ENCODE measurements around the gene ACSM2A. TPM values are rescaled to one million over a fixed set of nuclear protein-coding genes. Genes with fewer than 3 reads are reported as not detected.
"Not testable (repeated sequence)": the region's sequence is repeated elsewhere in the genome, so short reads cannot be mapped to it uniquely, and the experiment has no call there.

The ACSM2A gene
- total RNA-seq, 1 donor from 2014 or later, result 3.8 TPM

DNA sequence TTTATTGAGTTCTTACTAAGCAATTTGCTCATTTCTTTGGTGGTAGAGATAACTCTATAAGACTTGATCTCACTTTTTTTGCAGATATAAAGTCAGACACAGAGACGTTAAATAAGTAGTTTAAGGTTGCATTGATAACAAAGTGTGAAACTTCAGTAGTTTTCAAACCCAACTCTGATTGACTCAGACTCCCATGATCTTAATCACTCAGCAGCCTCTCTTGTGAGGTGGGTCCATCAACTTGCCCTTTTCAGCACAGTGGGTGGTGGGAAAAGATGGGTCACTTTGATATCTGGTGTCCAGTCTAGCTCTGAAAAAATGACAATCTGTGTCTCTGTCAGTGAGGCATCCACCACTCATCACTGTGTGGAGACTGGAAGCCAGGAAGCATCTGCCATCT is 19.4 kb downstream of the ACSM2A start:
- DNase-seq (ENCODE audit: low spot score); H3K9me3 Mint-ChIP-seq; H3K4me1 Mint-ChIP-seq (ENCODE audit: low read depth); H3K27me3 Mint-ChIP-seq (ENCODE audit: low read depth); H3K4me3 Mint-ChIP-seq (ENCODE audit: low read depth); intact Hi-C loops (cut with micrococcal nuclease); H3K36me3 Mint-ChIP-seq (ENCODE audit: low read depth): not testable (repeated sequence)
- peak overlapping the region; percentile 82 for H3K27ac Mint-ChIP-seq

DNA sequence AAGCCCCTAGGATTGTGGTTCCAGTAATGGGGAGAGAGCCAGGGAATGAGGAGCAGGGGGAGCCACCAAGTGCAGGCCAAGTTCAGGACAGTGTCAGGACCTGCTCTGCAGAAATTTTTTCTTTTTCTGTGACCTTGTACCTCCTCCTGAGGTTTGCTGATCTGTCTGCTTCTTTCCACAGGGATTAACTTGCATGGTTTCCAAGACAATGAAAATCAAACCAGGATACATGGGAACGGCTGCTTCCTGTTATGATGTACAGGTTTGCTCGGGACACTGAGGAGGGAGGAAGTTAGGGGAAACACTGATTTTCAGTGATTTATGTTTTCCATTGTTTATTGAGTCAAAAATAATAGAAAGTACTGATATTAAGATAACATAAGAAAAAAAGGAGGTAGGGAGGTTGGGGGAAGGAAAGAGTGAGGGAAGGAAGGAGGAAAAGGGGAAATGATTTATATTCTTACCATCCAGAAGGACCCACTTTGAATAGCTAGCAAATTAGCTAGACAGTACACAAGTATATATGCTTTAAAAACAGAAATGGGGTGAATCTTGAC is 25.9 kb downstream of the ACSM2A start:
- H3K27me3 Mint-ChIP-seq (ENCODE audit: low read depth); H3K36me3 Mint-ChIP-seq (ENCODE audit: low read depth); H3K4me3 Mint-ChIP-seq (ENCODE audit: low read depth); DNase-seq (ENCODE audit: low spot score); H3K9me3 Mint-ChIP-seq; H3K4me1 Mint-ChIP-seq (ENCODE audit: low read depth); intact Hi-C loops (cut with micrococcal nuclease); H3K27ac Mint-ChIP-seq: not testable (repeated sequence)

DNA sequence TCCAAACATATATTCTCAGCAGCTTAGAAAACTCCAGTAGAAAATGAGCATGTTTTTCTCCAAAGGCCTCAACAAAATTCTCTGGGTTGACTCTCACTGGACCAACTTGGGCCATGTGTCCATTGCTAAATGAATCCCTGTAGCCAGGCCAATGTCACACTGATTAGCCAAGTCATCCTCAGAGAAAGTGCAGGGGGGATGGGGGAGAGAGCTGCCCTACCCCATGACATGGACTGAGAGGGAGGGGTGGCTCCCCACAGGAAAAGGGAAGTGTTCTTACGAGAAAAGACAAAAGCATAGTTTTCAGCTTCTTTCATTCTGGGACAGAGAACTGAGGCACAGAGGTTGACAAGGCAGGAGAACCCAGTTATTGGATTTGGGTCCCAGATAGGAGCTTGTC is 32.7 kb downstream of the ACSM2A start:
- H3K9me3 Mint-ChIP-seq; DNase-seq (ENCODE audit: low spot score); H3K4me1 Mint-ChIP-seq (ENCODE audit: low read depth); H3K4me3 Mint-ChIP-seq (ENCODE audit: low read depth); H3K27ac Mint-ChIP-seq; H3K27me3 Mint-ChIP-seq (ENCODE audit: low read depth); intact Hi-C loops (cut with micrococcal nuclease); H3K36me3 Mint-ChIP-seq (ENCODE audit: low read depth): not testable (repeated sequence)

DNA sequence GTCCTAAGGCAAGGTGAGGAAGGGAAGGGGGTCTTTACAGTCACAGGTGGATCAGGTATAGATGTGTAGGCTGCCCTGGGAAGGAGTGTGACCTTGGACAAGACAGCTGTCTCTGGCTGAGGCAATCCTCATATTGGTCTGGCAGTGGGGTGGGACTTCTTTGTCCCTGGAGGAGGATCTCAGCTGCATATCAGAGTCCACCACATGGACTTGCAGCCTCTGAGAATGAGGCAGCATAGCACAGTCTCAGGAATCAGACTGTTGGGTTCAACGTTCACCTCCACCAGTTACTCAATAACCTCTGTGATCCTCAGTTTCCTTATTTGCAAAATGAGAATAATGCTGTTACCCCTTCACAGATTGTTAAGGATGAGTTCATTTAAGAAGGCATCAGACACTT is 33.4 kb downstream of the ACSM2A start:
- H3K4me1 Mint-ChIP-seq (ENCODE audit: low read depth), result no peaks in the 10 kb centered on the region
- DNase-seq (ENCODE audit: low spot score), result no peak
- H3K9me3 Mint-ChIP-seq, result no peaks in the 10 kb centered on the region
- H3K27ac Mint-ChIP-seq, result no peak overlapping the region
- no peaks in the 10 kb centered on the region for H3K36me3 Mint-ChIP-seq (ENCODE audit: low read depth)
- intact Hi-C loops (cut with micrococcal nuclease), result no loop called here
- no peak overlapping the region for H3K4me3 Mint-ChIP-seq (ENCODE audit: low read depth)
- no peaks in the 10 kb centered on the region for H3K27me3 Mint-ChIP-seq (ENCODE audit: low read depth)

DNA sequence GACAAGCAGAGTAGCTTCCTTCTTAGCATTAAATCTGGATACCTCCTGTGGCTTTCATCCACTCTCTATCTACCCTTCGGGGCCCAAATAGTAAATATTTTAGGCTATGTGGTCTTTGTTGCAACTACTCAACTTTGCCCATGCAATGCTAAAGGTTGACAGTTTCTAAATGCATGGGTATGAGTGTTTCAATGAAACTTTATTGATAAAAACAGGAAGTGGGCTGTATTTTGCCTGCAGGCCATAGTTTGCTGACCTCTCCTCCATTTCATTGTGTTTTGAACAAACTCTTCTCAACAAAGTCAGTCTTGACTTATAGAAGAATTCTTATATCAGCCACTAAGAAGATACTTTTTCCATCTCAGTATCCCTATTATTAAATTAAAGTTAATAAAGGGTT is 34.1 kb downstream of the ACSM2A start:
- Mint-ChIP-seq H3K9me3 (no peaks in the 10 kb centered on the region), H3K4me1 (ENCODE audit: low read depth) (no peaks in the 10 kb centered on the region), H3K4me3 (ENCODE audit: low read depth) (no peak overlapping the region)

DNA sequence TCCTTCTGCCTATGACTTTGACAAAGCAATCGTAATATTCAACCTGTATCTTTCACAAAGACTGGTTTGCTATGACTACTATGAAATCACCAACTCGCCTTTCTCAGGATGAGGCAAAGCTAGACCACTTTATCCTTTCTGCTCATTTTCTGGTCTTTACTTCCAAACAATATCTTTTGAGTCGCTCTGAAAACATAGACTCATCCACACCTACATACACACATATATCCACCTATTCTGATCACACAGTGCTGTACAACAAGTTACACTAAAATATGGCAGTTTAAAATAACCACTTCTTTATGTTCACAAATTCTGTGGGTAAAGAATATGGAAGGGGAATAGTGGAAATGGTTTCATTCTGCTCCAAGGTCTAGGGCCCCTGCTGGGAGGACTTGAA is 39.7 kb downstream of the ACSM2A start:
- H3K27me3 Mint-ChIP-seq (ENCODE audit: low read depth); intact Hi-C loops (cut with micrococcal nuclease); H3K27ac Mint-ChIP-seq; H3K4me1 Mint-ChIP-seq (ENCODE audit: low read depth); DNase-seq (ENCODE audit: low spot score); H3K4me3 Mint-ChIP-seq (ENCODE audit: low read depth); H3K36me3 Mint-ChIP-seq (ENCODE audit: low read depth); H3K9me3 Mint-ChIP-seq: not testable (repeated sequence)

More for the DNA sequence above, 34.1 kb downstream of the ACSM2A start:
- no peaks in the 10 kb centered on the region for H3K27me3 Mint-ChIP-seq (ENCODE audit: low read depth)
- DNase-seq (ENCODE audit: low spot score), result no peak
- H3K36me3 Mint-ChIP-seq (ENCODE audit: low read depth), result no peaks in the 10 kb centered on the region
- peak overlapping the region; percentile 46 for H3K27ac Mint-ChIP-seq
- intact Hi-C loops (cut with micrococcal nuclease), result no loop called here

DNA sequence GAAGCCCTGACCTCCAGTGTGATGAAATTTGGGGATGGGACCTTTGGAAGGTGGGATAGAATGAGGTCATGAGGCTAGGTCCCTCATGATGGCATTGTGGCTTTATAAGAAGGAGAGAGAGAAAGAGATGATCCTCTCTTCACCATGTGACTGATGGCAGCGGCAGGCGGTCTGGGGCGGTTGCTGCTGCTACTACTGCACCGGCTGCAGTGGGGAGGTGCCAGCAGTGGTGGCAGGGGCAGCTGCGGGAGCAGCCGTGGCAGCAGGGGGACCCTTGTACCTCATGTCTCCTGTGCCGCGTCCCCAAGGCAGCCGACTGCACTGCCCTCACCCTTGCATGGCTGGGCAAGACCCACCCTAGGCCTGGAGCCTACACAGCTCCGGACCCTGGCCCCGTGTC is 40.1 kb downstream of the ACSM2A start:
- H3K9me3 Mint-ChIP-seq; H3K27me3 Mint-ChIP-seq (ENCODE audit: low read depth); H3K4me1 Mint-ChIP-seq (ENCODE audit: low read depth); H3K4me3 Mint-ChIP-seq (ENCODE audit: low read depth); H3K27ac Mint-ChIP-seq; DNase-seq (ENCODE audit: low spot score); H3K36me3 Mint-ChIP-seq (ENCODE audit: low read depth); intact Hi-C loops (cut with micrococcal nuclease): not testable (repeated sequence)

DNA sequence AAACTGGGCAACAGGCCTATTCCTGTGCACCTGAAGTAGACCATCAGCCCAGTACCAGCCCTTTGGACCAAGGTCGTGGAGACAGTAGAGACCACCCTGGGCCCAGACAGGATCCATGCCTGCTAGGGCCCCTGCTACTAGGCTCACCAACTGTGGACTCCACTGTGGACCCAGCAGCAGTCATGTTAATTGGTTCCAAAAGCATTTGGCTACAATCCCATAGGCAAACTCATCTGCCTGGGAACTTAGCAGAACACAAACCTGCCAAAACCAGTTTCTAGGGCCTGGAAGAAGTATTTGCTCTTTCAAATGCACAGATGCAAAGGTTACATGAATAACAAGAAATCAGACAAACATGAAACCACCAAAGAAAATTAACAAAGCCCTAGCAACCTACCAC is 53.1 kb downstream of the ACSM2A start:
- DNase-seq (ENCODE audit: low spot score), result no peak
- Mint-ChIP-seq H3K4me1 (ENCODE audit: low read depth) (no peaks in the 10 kb centered on the region), H3K4me3 (ENCODE audit: low read depth) (no peak overlapping the region), H3K36me3 (ENCODE audit: low read depth) (no peaks in the 10 kb centered on the region), H3K27me3 (ENCODE audit: low read depth) (no peaks in the 10 kb centered on the region), H3K27ac (no peak overlapping the region), H3K9me3 (peaks cover 35% of the 10 kb centered on the region)
- intact Hi-C loops (cut with micrococcal nuclease), result no loop called here

DNA sequence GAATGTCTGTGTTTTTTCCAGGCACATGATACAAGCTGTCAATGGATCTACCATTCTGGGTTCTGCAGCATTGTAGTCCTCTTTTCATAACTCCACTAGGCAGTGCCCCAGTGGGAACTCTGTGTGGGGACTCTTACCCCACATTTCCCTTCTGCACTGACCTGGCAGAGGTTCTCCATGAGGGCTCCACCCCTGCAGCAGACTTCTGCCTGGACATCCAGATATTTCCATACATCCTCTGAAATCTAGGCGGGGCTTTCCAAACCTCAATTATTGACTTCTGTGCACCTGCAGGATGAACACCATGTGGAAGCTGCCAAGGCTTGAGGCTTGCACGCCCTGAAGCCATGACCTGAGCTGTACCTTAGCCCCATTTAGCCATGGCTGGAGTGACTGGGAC is 56.0 kb downstream of the ACSM2A start:
- intact Hi-C loops (cut with micrococcal nuclease), result no loop called here
- DNase-seq (ENCODE audit: low spot score), result no peak

DNA sequence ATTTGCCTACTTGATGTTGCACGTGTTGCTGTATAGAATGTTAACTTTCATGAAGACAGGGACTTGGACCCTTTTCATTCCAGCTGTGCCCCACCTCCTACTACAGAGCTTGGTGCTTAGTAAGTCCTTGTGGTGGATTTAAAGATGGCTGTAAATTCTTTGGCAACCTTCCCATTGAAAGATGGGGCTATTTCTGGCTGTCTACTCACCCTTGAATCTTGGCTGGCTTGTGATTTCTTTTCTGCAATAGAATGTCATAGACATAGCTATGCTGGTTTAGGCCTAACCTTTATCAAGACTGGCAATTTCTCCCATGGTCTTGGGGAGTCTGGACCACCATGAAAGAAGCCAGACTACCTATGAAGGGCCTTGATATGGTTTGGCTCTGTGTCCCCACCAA is 59.0 kb downstream of the ACSM2A start:
- Mint-ChIP-seq H3K27ac (no peak overlapping the region), H3K27me3 (ENCODE audit: low read depth) (no peaks in the 10 kb centered on the region), H3K4me1 (ENCODE audit: low read depth) (no peaks in the 10 kb centered on the region), H3K36me3 (ENCODE audit: low read depth) (no peaks in the 10 kb centered on the region), H3K9me3 (peaks cover 35% of the 10 kb centered on the region), H3K4me3 (ENCODE audit: low read depth) (no peak overlapping the region)
- DNase-seq (ENCODE audit: low spot score), result no peak
- intact Hi-C loops (cut with micrococcal nuclease), result no loop called here

More for the DNA sequence above, 56.0 kb downstream of the ACSM2A start:
- H3K36me3 Mint-ChIP-seq (ENCODE audit: low read depth), result no peaks in the 10 kb centered on the region
- H3K9me3 Mint-ChIP-seq, result peaks cover 35% of the 10 kb centered on the region
- no peaks in the 10 kb centered on the region for H3K27me3 Mint-ChIP-seq (ENCODE audit: low read depth)
- H3K27ac Mint-ChIP-seq, result no peak overlapping the region
- H3K4me3 Mint-ChIP-seq (ENCODE audit: low read depth), result no peak overlapping the region
- H3K4me1 Mint-ChIP-seq (ENCODE audit: low read depth), result no peaks in the 10 kb centered on the region

DNA sequence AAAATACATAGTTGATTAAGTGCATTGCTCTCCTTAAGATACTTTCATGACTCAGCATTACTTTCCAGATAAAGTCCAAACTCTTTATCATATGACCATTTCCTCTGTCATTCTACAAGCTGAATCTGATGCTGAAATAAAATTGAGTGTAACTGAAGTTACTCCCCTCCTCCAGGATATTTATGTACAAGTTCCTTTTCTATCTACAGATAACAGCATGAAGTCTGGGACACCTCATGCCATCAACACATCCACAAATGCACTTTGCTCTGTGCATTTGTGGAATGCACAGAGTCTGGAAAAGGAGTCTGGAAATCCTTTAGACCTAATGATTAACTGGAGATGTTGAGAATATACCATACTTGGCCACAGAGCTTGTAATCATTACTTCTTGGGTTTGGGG is 64.4 kb downstream of the ACSM2A start:
- Mint-ChIP-seq H3K4me1 (ENCODE audit: low read depth) (no peaks in the 10 kb centered on the region), H3K27me3 (ENCODE audit: low read depth) (peaks cover 2% of the 10 kb centered on the region), H3K27ac (no peak overlapping the region), H3K9me3 (no peaks in the 10 kb centered on the region), H3K36me3 (ENCODE audit: low read depth) (no peaks in the 10 kb centered on the region), H3K4me3 (ENCODE audit: low read depth) (no peak overlapping the region)
- DNase-seq (ENCODE audit: low spot score), result no peak
- intact Hi-C loops (cut with micrococcal nuclease), result no loop called here

DNA sequence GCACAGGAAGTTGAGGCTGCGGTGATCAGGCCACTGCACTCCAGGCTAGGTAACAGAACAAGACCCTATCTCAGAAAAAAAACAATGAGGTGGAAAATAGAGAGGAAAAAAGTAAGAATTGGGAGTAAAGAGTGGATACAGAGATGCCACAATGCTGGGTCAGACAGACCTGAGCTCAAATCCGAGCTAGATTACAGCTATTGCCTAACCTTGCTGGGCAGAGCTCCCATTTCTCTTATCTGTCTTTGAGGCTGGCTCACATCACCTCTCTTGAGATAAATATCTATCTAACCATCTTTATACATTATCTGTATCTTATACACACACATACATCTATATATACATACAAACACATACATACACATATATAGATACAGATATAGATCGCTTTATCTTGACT is 65.8 kb downstream of the ACSM2A start:
- Mint-ChIP-seq H3K27ac (no peak overlapping the region), H3K4me3 (ENCODE audit: low read depth) (no peak overlapping the region), H3K9me3 (no peaks in the 10 kb centered on the region), H3K36me3 (ENCODE audit: low read depth) (no peaks in the 10 kb centered on the region), H3K4me1 (ENCODE audit: low read depth) (no peaks in the 10 kb centered on the region), H3K27me3 (ENCODE audit: low read depth) (peaks cover 2% of the 10 kb centered on the region)
- DNase-seq (ENCODE audit: low spot score), result no peak
- intact Hi-C loops (cut with micrococcal nuclease), result no loop called here

DNA sequence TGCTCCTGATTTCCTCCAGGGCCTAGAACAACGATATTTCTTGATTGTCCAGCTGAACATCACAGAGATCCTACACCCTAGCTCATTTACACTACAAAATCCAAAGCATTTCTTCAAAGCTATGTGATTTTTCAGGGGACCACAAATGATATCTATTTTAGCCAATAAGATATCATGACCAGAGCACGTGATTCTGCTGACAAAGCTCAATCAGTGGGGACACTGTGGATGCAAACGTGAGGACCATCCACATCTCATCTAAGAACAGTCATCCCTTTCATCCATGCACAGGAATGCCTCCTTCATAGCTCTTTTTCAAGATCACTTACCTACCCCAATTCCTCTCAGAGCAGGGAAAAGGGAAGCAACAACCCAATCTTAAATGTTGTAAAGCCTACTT is 67.9 kb downstream of the ACSM2A start:
- no peaks in the 10 kb centered on the region for H3K4me1 Mint-ChIP-seq (ENCODE audit: low read depth)
- H3K27me3 Mint-ChIP-seq (ENCODE audit: low read depth), result peaks cover 2% of the 10 kb centered on the region
- H3K4me3 Mint-ChIP-seq (ENCODE audit: low read depth), result no peak overlapping the region
- H3K36me3 Mint-ChIP-seq (ENCODE audit: low read depth), result no peaks in the 10 kb centered on the region
- H3K9me3 Mint-ChIP-seq, result no peaks in the 10 kb centered on the region
- no peak overlapping the region for H3K27ac Mint-ChIP-seq
- intact Hi-C loops (cut with micrococcal nuclease), result no loop called here
- no peak for DNase-seq (ENCODE audit: low spot score)

DNA sequence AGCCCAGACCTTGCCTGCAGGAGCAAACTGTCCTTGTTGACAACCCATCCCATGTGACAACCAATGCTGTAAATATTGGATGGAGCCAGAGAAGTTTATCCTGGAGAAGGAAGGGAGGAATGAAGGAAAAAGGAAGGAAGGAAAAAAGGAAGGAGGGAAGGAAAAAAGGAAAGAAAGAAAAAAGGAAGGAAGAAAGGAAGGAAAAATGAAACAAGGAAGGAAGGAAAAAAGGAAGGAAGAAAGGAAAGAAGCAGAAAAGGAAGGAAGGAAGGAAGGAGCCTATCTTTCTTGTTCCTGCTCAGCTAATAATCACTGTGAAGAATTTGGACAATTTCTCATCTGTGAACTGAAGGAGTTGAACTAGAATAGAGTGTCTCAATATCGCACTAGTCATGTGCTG is 68.8 kb downstream of the ACSM2A start:
- intact Hi-C loops (cut with micrococcal nuclease), result no loop called here
- H3K36me3 Mint-ChIP-seq (ENCODE audit: low read depth), result no peaks in the 10 kb centered on the region
- H3K27ac Mint-ChIP-seq, result no peak overlapping the region
- DNase-seq (ENCODE audit: low spot score), result no peak
- H3K4me3 Mint-ChIP-seq (ENCODE audit: low read depth), result no peak overlapping the region
- no peaks in the 10 kb centered on the region for H3K9me3 Mint-ChIP-seq
- H3K27me3 Mint-ChIP-seq (ENCODE audit: low read depth), result peaks cover 2% of the 10 kb centered on the region
- H3K4me1 Mint-ChIP-seq (ENCODE audit: low read depth), result no peaks in the 10 kb centered on the region
